ENCODE results near the gene R3HDM2. TPM values are rescaled to one million over a fixed set of nuclear protein-coding genes. Genes with fewer than 3 reads are reported as not detected.

R3HDM2 gene
- total RNA-seq, 1 donor from 2014 or later: 19.2 TPM

DNA sequence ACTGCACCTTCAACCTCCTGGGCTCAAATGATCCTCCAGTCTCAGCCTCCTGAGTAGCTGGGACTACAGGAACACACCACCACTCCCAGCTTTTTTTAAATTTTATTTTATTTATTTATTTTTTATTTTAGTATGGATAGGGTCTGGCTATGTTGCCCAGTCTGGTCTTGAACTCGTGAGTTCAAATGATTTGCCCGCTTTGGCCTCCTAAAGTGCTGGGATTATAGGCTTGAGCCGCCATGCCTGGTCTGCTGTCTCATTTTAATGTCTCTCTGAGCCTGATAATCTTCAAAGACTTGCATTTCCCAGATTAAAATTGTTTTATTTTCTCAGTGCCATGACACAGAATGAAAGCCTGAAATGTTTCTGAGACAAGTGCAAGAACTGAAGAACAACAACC, 2.5 kb upstream of the R3HDM2 start:
- H3K27ac ChIP-seq (ENCODE audit: low read depth, low read length): no peak overlapping the region
- H3K27me3 Mint-ChIP-seq (ENCODE audit: low read depth, unreplicated experiment): peaks cover 2% of the 10 kb centered on the region
- H3K9ac ChIP-seq (ENCODE audit: low read length): no peak overlapping the region
- H3K4me2 ChIP-seq (ENCODE audit: low read length): no peak overlapping the region
- no peak overlapping the region for H2AFZ ChIP-seq (ENCODE audit: low read depth, low read length)
- no peaks in the 10 kb centered on the region for H3K27me3 ChIP-seq (ENCODE audit: insufficient read depth, low read length)
- TF ChIP-seq, protein P1, sequence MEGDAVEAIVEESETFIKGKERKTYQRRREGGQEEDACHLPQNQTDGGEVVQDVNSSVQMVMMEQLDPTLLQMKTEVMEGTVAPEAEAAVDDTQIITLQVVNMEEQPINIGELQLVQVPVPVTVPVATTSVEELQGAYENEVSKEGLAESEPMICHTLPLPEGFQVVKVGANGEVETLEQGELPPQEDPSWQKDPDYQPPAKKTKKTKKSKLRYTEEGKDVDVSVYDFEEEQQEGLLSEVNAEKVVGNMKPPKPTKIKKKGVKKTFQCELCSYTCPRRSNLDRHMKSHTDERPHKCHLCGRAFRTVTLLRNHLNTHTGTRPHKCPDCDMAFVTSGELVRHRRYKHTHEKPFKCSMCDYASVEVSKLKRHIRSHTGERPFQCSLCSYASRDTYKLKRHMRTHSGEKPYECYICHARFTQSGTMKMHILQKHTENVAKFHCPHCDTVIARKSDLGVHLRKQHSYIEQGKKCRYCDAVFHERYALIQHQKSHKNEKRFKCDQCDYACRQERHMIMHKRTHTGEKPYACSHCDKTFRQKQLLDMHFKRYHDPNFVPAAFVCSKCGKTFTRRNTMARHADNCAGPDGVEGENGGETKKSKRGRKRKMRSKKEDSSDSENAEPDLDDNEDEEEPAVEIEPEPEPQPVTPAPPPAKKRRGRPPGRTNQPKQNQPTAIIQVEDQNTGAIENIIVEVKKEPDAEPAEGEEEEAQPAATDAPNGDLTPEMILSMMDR (IDR thresholded peaks at IDR 0.05; ENCODE audit: insufficient read depth, low read depth, low read length): no peak
- no peak for TF ChIP-seq EZH2 (IDR thresholded peaks at IDR 0.05; ENCODE audit: insufficient read depth, low read length)
- no peak overlapping the region for H3K27ac Mint-ChIP-seq (ENCODE audit: unreplicated experiment)
- no peak overlapping the region for H3K4me3 ChIP-seq (ENCODE audit: insufficient read depth, low read depth, low read length)
- DNase-seq (ENCODE audit: low read depth): no peak
- no peaks in the 10 kb centered on the region for H3K9me3 Mint-ChIP-seq (ENCODE audit: unreplicated experiment)
- H3K4me1 ChIP-seq (ENCODE audit: insufficient read depth, low read length): peaks cover 4% of the 10 kb centered on the region
- no peaks in the 10 kb centered on the region for H3K36me3 Mint-ChIP-seq (ENCODE audit: low read depth, unreplicated experiment)
- no peaks in the 10 kb centered on the region for H3K9me3 ChIP-seq (ENCODE audit: insufficient read depth, low read depth, low read length)
- no peak overlapping the region for H3K4me3 Mint-ChIP-seq (ENCODE audit: unreplicated experiment)
- no peaks in the 10 kb centered on the region for H4K20me1 ChIP-seq (ENCODE audit: insufficient read depth, low read length)
- no peaks in the 10 kb centered on the region for H3K36me3 ChIP-seq (ENCODE audit: insufficient read depth, low read length)
- H3K4me1 Mint-ChIP-seq (ENCODE audit: low read depth, unreplicated experiment): peaks cover 7% of the 10 kb centered on the region
- H3K79me2 ChIP-seq (ENCODE audit: insufficient read depth, low read length): peaks cover 21% of the 10 kb centered on the region
- no peak for FAIRE-seq

DNA sequence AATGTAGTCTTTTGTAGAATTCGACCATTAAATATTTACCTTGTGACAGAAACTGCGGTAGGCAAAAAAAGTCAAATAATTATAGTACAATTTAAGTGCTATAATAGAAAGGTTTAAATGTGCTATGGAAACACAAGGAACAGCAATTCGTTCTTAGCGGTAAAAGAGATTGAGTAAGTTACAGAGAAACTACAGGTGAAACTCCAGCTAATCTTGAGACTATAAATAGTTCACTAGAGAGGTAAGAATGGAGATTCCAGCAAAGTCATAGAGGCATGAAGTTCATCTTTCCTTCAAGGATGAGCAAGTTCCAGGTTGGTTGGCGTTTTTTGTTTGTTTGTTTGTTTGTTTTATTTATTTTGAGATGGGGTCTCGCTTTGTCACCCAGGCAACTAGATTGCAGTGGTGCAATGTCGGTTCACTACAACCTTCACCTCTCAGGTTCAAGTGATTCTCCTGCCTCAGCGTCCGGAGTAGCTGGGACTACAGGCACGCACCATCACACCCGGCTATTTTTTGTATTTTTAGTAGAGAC, 878 bp upstream of the R3HDM2 start:
- H3K4me2 ChIP-seq (ENCODE audit: low read length): peak overlapping the region; percentile 92
- H3K79me2 ChIP-seq (ENCODE audit: insufficient read depth, low read length): peaks cover 31% of the 10 kb centered on the region
- no peak for TF ChIP-seq EZH2 (IDR thresholded peaks at IDR 0.05; ENCODE audit: insufficient read depth, low read length)
- TF ChIP-seq, protein P1 (IDR thresholded peaks at IDR 0.05; ENCODE audit: insufficient read depth, low read depth, low read length): no peak
- H3K27ac Mint-ChIP-seq (ENCODE audit: unreplicated experiment): peak overlapping the region; percentile 95
- H3K4me1 ChIP-seq (ENCODE audit: insufficient read depth, low read length): peaks cover 4% of the 10 kb centered on the region
- H3K9me3 ChIP-seq (ENCODE audit: insufficient read depth, low read depth, low read length): no peaks in the 10 kb centered on the region
- no peak for FAIRE-seq
- DNase-seq (ENCODE audit: low read depth): no peak
- H3K36me3 ChIP-seq (ENCODE audit: insufficient read depth, low read length): no peaks in the 10 kb centered on the region
- H2AFZ ChIP-seq (ENCODE audit: low read depth, low read length): peak overlapping the region; percentile 71
- peak overlapping the region; percentile 86 for H3K4me3 Mint-ChIP-seq (ENCODE audit: unreplicated experiment)
- no peaks in the 10 kb centered on the region for H3K9me3 Mint-ChIP-seq (ENCODE audit: unreplicated experiment)
- H3K36me3 Mint-ChIP-seq (ENCODE audit: low read depth, unreplicated experiment): no peaks in the 10 kb centered on the region
- no peaks in the 10 kb centered on the region for H3K27me3 ChIP-seq (ENCODE audit: insufficient read depth, low read length)
- peak overlapping the region; percentile 86 for H3K9ac ChIP-seq (ENCODE audit: low read length)
- peak overlapping the region; percentile 84 for H3K27ac ChIP-seq (ENCODE audit: low read depth, low read length)
- H3K4me1 Mint-ChIP-seq (ENCODE audit: low read depth, unreplicated experiment): peaks cover 11% of the 10 kb centered on the region
- H4K20me1 ChIP-seq (ENCODE audit: insufficient read depth, low read length): no peaks in the 10 kb centered on the region
- no peak overlapping the region for H3K4me3 ChIP-seq (ENCODE audit: insufficient read depth, low read depth, low read length)
- no peaks in the 10 kb centered on the region for H3K27me3 Mint-ChIP-seq (ENCODE audit: low read depth, unreplicated experiment)

All from astrocyte (in vitro differentiated cells and primary cell).